Osteocyte (in vitro differentiated cells): ENCODE measurements around the gene CLCNKB. TPM values are rescaled to one million over a fixed set of nuclear protein-coding genes. Genes with fewer than 3 reads are reported as not detected.
"Not testable (repeated sequence)": the region's sequence is repeated elsewhere in the genome, so short reads cannot be mapped to it uniquely, and the experiment has no call there.

Experiments
- DNase-seq: peaks from one replicate; pipeline ENCODE4 v3.0.0; 2021; ENCODE audit warnings: mixed read lengths; ENCODE audit not compliant: unreplicated experiment; ENCODE audit errors: extremely low spot score
- H3K27ac Mint-ChIP-seq: one replicate; pipeline ENCODE4 v1.8.0; 2021; ENCODE audit warnings: mild to moderate bottlenecking, mixed read lengths; ENCODE audit not compliant: unreplicated experiment
- H3K27me3 Mint-ChIP-seq: one replicate; pipeline ENCODE4 v1.8.0; 2021; ENCODE audit warnings: mixed read lengths; ENCODE audit not compliant: unreplicated experiment
- H3K36me3 Mint-ChIP-seq: one replicate; pipeline ENCODE4 v1.8.0; 2021; ENCODE audit warnings: mixed read lengths; ENCODE audit not compliant: unreplicated experiment
- H3K4me1 Mint-ChIP-seq: one replicate; pipeline ENCODE4 v1.8.0; 2021; ENCODE audit warnings: mixed read lengths; ENCODE audit not compliant: unreplicated experiment
- H3K4me3 Mint-ChIP-seq: one replicate; pipeline ENCODE4 v1.8.0; 2021; ENCODE audit warnings: mild to moderate bottlenecking, moderate library complexity, mixed read lengths; ENCODE audit not compliant: unreplicated experiment
- H3K9me3 Mint-ChIP-seq: one replicate; pipeline ENCODE4 v1.8.0; 2021; ENCODE audit warnings: mixed read lengths; ENCODE audit not compliant: unreplicated experiment
- total RNA-seq: library from RNA; stranded (reverse); gene quantifications from 2 replicates; pipeline ENCODE4 v1.2.1, GENCODE V29; 2021
- TF ChIP-seq, protein P1 (sequence below): fragments of 200-600 bp; sonication (generic); IDR thresholded peaks from 2 replicates; pipeline ENCODE4 v1.5.0; 2021; ENCODE audit warnings: antibody characterized with exemption, mild to moderate bottlenecking, moderate library complexity

Gene CLCNKB
- total RNA-seq, 1 donor from 2014 or later, result not detected

DNA sequence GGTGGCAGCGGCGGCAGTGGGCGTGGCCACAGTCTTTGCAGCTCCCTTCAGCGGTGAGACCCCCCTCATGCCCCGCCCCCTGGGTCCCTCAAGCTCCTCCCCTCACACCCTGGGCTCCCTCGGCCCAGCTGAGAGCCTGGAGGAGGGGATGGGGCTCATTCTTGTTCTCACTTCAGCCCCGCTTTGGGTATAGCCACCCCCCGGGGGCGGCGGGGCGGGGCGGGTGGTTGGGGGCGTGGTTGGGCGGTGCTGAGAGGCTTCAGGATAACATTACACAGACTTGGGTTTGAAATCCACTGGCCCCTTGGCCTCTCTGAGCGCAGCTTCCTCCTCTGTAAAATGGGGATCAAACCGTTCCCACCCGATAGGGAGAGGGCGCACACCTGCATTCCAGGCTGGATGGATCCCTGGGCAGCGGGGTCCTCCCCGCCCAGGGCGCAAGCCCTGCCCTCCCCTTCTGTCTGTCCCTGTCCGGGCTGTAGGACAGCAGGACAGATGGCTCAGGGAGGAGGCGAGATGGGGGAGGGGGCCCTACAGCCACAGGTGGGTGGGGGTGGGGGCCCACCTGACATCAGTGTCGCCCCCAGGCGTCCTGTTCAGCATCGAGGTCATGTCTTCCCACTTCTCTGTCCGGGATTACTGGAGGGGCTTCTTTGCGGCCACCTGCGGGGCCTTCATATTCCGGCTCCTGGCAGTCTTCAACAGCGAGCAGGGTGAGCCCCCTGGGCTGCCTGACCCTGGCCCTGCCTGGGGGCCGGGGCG lies 16.7 kb upstream of the CLCNKB start:
- Mint-ChIP-seq H3K27ac (no peak overlapping the region), H3K36me3 (no peaks in the 10 kb centered on the region), H3K4me3 (no peak overlapping the region), H3K4me1 (no peaks in the 10 kb centered on the region), H3K27me3 (no peaks in the 10 kb centered on the region), H3K9me3 (no peaks in the 10 kb centered on the region)
- no peak for DNase-seq
- TF ChIP-seq, protein P1, sequence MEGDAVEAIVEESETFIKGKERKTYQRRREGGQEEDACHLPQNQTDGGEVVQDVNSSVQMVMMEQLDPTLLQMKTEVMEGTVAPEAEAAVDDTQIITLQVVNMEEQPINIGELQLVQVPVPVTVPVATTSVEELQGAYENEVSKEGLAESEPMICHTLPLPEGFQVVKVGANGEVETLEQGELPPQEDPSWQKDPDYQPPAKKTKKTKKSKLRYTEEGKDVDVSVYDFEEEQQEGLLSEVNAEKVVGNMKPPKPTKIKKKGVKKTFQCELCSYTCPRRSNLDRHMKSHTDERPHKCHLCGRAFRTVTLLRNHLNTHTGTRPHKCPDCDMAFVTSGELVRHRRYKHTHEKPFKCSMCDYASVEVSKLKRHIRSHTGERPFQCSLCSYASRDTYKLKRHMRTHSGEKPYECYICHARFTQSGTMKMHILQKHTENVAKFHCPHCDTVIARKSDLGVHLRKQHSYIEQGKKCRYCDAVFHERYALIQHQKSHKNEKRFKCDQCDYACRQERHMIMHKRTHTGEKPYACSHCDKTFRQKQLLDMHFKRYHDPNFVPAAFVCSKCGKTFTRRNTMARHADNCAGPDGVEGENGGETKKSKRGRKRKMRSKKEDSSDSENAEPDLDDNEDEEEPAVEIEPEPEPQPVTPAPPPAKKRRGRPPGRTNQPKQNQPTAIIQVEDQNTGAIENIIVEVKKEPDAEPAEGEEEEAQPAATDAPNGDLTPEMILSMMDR, result no peak

DNA sequence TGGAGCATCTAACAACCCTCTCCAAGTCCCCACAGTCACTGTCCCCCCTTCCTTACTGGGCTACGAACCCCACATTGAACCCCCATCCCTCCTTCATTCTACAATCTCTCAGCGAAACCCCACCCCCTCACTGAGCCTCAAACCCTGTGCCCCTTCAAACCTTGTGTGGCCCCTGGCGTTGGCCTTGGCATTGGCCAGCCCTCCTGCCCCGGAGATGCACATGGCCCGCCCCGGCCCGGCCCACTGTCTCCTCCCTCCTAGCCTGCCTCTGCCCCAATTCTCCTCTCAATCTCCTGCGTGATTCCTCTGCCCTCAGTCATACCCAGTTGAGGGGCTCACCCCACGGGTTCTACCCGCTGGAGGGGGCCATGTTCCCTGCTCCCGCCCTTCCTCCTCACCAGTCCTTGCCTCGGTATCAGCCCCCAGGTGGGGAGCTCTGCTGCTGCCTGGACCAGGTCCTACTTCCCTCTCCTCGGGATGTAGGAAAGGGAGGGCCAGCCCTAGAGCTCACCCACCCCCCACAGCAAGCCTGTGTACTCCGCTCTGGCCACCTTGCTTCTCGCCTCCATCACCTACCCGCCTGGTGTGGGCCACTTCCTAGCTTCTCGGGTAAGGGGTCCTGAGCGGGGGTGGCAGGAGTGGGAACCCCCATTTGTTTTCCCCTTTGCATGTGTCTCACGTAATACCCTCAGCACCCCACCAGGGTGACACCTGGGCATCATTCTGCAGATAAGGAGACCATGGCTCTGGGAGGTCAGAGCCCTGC lies 15.2 kb upstream of the CLCNKB start:
- Mint-ChIP-seq H3K4me1 (peaks cover 6% of the 10 kb centered on the region), H3K27ac (no peak overlapping the region), H3K4me3 (no peak overlapping the region), H3K27me3 (no peaks in the 10 kb centered on the region), H3K9me3 (no peaks in the 10 kb centered on the region), H3K36me3 (no peaks in the 10 kb centered on the region)
- TF ChIP-seq, protein P1, result no peak
- DNase-seq, result no peak

DNA sequence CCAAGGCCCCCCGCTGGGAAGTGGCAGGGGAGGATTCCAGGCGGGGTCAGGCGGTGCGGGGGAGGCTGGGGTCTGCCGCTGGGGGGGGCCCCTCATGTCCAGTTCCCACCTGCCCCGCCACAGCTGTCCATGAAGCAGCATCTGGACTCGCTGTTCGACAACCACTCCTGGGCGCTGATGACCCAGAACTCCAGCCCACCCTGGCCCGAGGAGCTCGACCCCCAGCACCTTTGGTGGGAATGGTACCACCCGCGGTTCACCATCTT lies 14.6 kb upstream of the CLCNKB start:
- not testable (repeated sequence) for H3K4me1 Mint-ChIP-seq, H3K9me3 Mint-ChIP-seq, H3K4me3 Mint-ChIP-seq, H3K36me3 Mint-ChIP-seq, H3K27me3 Mint-ChIP-seq, DNase-seq, H3K27ac Mint-ChIP-seq

DNA sequence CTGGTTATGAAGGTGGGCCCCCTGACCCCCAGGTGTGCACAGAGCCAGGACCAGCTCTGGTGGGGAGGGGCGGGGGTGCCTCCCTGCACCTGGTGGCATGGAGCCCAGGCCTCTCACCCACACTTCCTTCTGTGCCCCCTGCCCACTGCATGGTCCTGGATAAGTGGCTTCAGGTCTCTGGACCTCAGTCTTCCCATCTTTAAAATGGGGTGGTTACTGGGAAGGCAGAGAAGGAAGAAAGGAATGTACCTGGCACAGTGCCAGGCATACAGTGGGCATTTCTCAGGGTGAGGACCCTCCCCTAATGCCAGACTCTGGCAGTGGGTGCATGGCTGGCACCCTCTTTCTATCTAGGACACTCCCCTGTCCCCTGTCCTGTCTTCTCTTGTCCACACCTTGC lies 14.3 kb upstream of the CLCNKB start:
- H3K27ac Mint-ChIP-seq, result no peak overlapping the region
- H3K4me1 Mint-ChIP-seq, result peaks cover 6% of the 10 kb centered on the region
- H3K9me3 Mint-ChIP-seq, result no peaks in the 10 kb centered on the region
- no peak for DNase-seq
- H3K36me3 Mint-ChIP-seq, result no peaks in the 10 kb centered on the region
- TF ChIP-seq, protein P1, result no peak
- no peaks in the 10 kb centered on the region for H3K27me3 Mint-ChIP-seq
- no peak overlapping the region for H3K4me3 Mint-ChIP-seq

DNA sequence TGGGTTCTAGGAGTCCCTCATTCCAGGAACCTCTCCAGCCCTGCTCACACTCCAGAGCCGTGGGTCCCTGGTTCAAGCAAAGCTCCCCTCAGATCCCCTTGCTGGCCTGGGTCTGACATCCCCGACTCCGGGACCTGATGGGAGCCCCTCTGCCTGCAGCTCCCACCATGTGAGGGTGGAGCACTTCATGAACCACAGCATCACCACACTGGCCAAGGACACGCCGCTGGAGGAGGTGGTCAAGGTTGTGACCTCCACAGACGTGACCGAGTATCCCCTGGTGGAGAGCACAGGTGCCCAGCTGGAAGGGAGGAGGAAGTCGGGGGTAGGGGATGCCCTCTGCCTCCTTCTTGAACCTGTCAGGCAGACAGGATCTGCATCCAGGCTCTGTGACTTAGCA lies 12.0 kb upstream of the CLCNKB start:
- H3K27ac Mint-ChIP-seq, result no peak overlapping the region
- H3K27me3 Mint-ChIP-seq, result no peaks in the 10 kb centered on the region

More for the DNA sequence above, 12.0 kb upstream of the CLCNKB start:
- DNase-seq, result no peak
- Mint-ChIP-seq H3K4me1 (peaks cover 6% of the 10 kb centered on the region), H3K9me3 (no peaks in the 10 kb centered on the region), H3K36me3 (no peaks in the 10 kb centered on the region), H3K4me3 (no peak overlapping the region)
- TF ChIP-seq, protein P1, result no peak
